Caco-2 (cell line): ENCODE data around the gene CLVS2. TPM values are rescaled to one million over a fixed set of nuclear protein-coding genes. Genes with fewer than 3 reads are reported as not detected.

Experiments used
- Bru-seq: library from RNA; stranded (reverse); fragments of 400-500 nt; gene quantifications from one replicate; lab custom pipeline; 2021; lab: Mats Ljungman, UMichigan
- BruChase-seq, 2 experiments: library from RNA; stranded (reverse); fragments of 400-500 nt; gene quantifications; one replicate each; lab custom pipeline; 2021; lab: Mats Ljungman, UMichigan
- BruUV-seq: library from RNA; stranded (reverse); fragments of 400-500 nt; replicated peaks from 2 replicates; lab custom pipeline; 2021; lab: Mats Ljungman, UMichigan
- CTCF ChIA-PET: fragments of 300-600 bp; sonication (Branson Sonifier 250); formaldehyde crosslinking; loops from one replicate; lab custom pipeline; 2022; ENCODE audit warnings: antibody characterized with exemption; lab: Charles Lee
- POLR2A ChIA-PET: fragments of 300-600 bp; sonication (Branson Sonifier 250); formaldehyde crosslinking; loops from one replicate; lab custom pipeline; 2022; ENCODE audit warnings: antibody characterized with exemption; lab: Charles Lee
- DNase-seq, 2 experiments: peaks; one replicate each; pipeline versions ENCODE4 v3.0.0 to v3.0.0-alpha.2; 2020 to 2022
- H3K27me3 ChIP-seq: replicated peaks from 2 replicates; pipeline ENCODE4 v1.6.0; 2011; ENCODE audit warnings: low read length; ENCODE audit not compliant: control insufficient read depth, insufficient read depth
- H3K36me3 ChIP-seq: 2 replicates; pipeline ENCODE4 v1.5.1; 2011; ENCODE audit warnings: low read length; ENCODE audit not compliant: control insufficient read depth, insufficient read depth
- H3K4me1 ChIP-seq: fragments of 250-450 bp; sonication (Bioruptor Pico); 2 replicates; pipeline ENCODE4 v1.5.1; 2020; ENCODE audit warnings: mild to moderate bottlenecking
- H3K4me3 ChIP-seq: 2 replicates; pipeline ENCODE4 v1.5.1; 2011; ENCODE audit warnings: low read depth, mild to moderate bottlenecking, control low read depth, low read length
- H3K9me3 ChIP-seq: fragments of 250-450 bp; sonication (Bioruptor Pico); 2 replicates; pipeline ENCODE4 v1.5.1; 2020; ENCODE audit warnings: mild to moderate bottlenecking, moderate library complexity
- H3K27ac Mint-ChIP-seq: one replicate; pipeline ENCODE4 v1.8.0; 2022; ENCODE audit warnings: mixed read lengths; ENCODE audit not compliant: unreplicated experiment
- H3K27me3 Mint-ChIP-seq: one replicate; pipeline ENCODE4 v1.8.0; 2022; ENCODE audit warnings: mixed read lengths; ENCODE audit not compliant: insufficient read depth, unreplicated experiment
- H3K36me3 Mint-ChIP-seq: one replicate; pipeline ENCODE4 v1.8.0; 2022; ENCODE audit warnings: mild to moderate bottlenecking, mixed read lengths; ENCODE audit not compliant: insufficient read depth, unreplicated experiment
- H3K4me1 Mint-ChIP-seq: one replicate; pipeline ENCODE4 v1.8.0; 2022; ENCODE audit warnings: low read depth, mixed read lengths; ENCODE audit not compliant: unreplicated experiment
- H3K4me3 Mint-ChIP-seq: one replicate; pipeline ENCODE4 v1.8.0; 2022; ENCODE audit warnings: mild to moderate bottlenecking, moderate library complexity, mixed read lengths; ENCODE audit not compliant: unreplicated experiment
- H3K9me3 Mint-ChIP-seq: one replicate; pipeline ENCODE4 v1.8.0; 2022; ENCODE audit warnings: mixed read lengths; ENCODE audit not compliant: unreplicated experiment
- CTCF ChIP-seq, 2 experiments: fragments of 200-600 bp in 1 of 2; IDR thresholded peaks; 1 replicate in 1 of 2; 2 replicates in 1 of 2; pipeline versions ENCODE4 v1.5.1 to v1.8.0; 2011 to 2022; ENCODE audit warnings: antibody characterized with exemption in 1 of 2, control low read depth in 1 of 2, inconsistent platforms in 1 of 2, low read depth in 1 of 2, low read length in 1 of 2, mild to moderate bottlenecking in 1 of 2, moderate library complexity in 1 of 2; ENCODE audit not compliant: insufficient read depth in 1 of 2, severe bottlenecking in 1 of 2, unreplicated experiment in 1 of 2
- intact Hi-C: fragments of 100-400 bp; cut with micrococcal nuclease; formaldehyde crosslinking; loops from one replicate; pipeline ENCODE4 v1.10.0; 2022; ENCODE audit not compliant: unreplicated experiment
- long read RNA-seq: library from polyadenylated mRNA; stranded (forward); transcript quantifications from one replicate; pipeline ENCODE4 v2.0.0, GENCODE V29; 2022
- total RNA-seq: library from RNA; stranded (reverse); gene quantifications from 2 replicates; pipeline ENCODE4 v1.2.3, GENCODE V29; 2022

The CLVS2 gene
- total RNA-seq (not detected in 2 replicates), Bru-seq, nascent RNA (percentile 10 among the genes with signal in this experiment), BruChase-seq, experiment 1, labeled RNA remaining after a 2-hour chase (percentile 10 among the genes with signal in this experiment), BruChase-seq, experiment 2, labeled RNA remaining after a 6-hour chase (percentile 1 among the genes with signal in this experiment)
- long read RNA-seq: 0 reads

GRCh38 chr6:122995921-122996793 lies at the start of gene CLVS2:
CLVS2 (plus strand) TSS chr6:122996235; CDS start chr6:122997778, 1,543 bp downstream.
- H3K9me3 ChIP-seq: no peaks in the 10 kb centered on the region; the same call in 1 of the 2 replicates
- intact Hi-C loops: no loop called here
- Mint-ChIP-seq H3K27ac (no peak within 1 kb of the TSS), H3K4me1 (no peaks in the 10 kb centered on the region), H3K36me3 (no peaks in the 10 kb centered on the region), H3K9me3 (no peaks in the 10 kb centered on the region), H3K4me3 (no peak within 1 kb of the TSS), H3K27me3 (peaks cover 8% of the 10 kb centered on the region)
- ChIA-PET POLR2A (no interaction called here), CTCF (no interaction called here)
- DNase-seq: no peak
- BruUV-seq: no TSS peak
- no peak within 1 kb of the TSS for H3K4me3 ChIP-seq
- TF ChIP-seq CTCF (IDR thresholded peaks at IDR 0.05; ENCODE audit: insufficient read depth in 1 of 2, low read depth in 1 of 2, low read length in 1 of 2, severe bottlenecking in 1 of 2, unreplicated experiment in 1 of 2): no peak
- no peaks in the 10 kb centered on the region for H3K36me3 ChIP-seq
- H3K27me3 ChIP-seq: no peaks in the 10 kb centered on the region
- H3K4me1 ChIP-seq: no peaks in the 10 kb centered on the region

GRCh38 chr6:122947355-122947754 lies 48.7 kb upstream of the CLVS2 start:
- peak; percentile 26 to 63 for TF ChIP-seq CTCF (IDR thresholded peaks at IDR 0.05; ENCODE audit: insufficient read depth in 1 of 2, low read depth in 1 of 2, low read length in 1 of 2, severe bottlenecking in 1 of 2, unreplicated experiment in 1 of 2)
- CTCF ChIA-PET: interaction anchor here (1.0 kb wide), 1 partner anchor 78 kb away, joined by 5 read pairs; no protein-coding TSS in a partner anchor
- no peaks in the 10 kb centered on the region for H3K9me3 ChIP-seq
- intact Hi-C loops: loop anchor here (1.0 to 5.0 kb wide), 2 partner anchors 75 to 374 kb away; no protein-coding TSS in a partner anchor
- Mint-ChIP-seq H3K36me3 (no peaks in the 10 kb centered on the region), H3K4me1 (no peaks in the 10 kb centered on the region), H3K4me3 (no peak overlapping the region), H3K9me3 (no peaks in the 10 kb centered on the region), H3K27ac (no peak overlapping the region), H3K27me3 (peaks cover 7% of the 10 kb centered on the region)
- no peaks in the 10 kb centered on the region for H3K36me3 ChIP-seq
- POLR2A ChIA-PET: no interaction called here
- H3K4me3 ChIP-seq: no peak overlapping the region
- H3K27me3 ChIP-seq: no peaks in the 10 kb centered on the region
- no TSS peak for BruUV-seq
- H3K4me1 ChIP-seq: no peaks in the 10 kb centered on the region
- peak in 1 of 2 experiments; percentile 27 for DNase-seq

GRCh38 chr6:122953766-122954165 lies 42.3 kb upstream of the CLVS2 start:
- Mint-ChIP-seq H3K27me3 (peaks cover 4% of the 10 kb centered on the region), H3K4me1 (no peaks in the 10 kb centered on the region), H3K9me3 (no peaks in the 10 kb centered on the region), H3K4me3 (no peak overlapping the region), H3K36me3 (no peaks in the 10 kb centered on the region), H3K27ac (no peak overlapping the region)
- no peak for DNase-seq
- POLR2A ChIA-PET: no interaction called here
- Histone ChIP-seq H3K4me1 (no peaks in the 10 kb centered on the region), H3K9me3 (no peaks in the 10 kb centered on the region), H3K27me3 (no peaks in the 10 kb centered on the region), H3K4me3 (no peak overlapping the region), H3K36me3 (no peaks in the 10 kb centered on the region)
- intact Hi-C loops: no loop called here
- CTCF ChIA-PET: no interaction called here
- BruUV-seq: no TSS peak
- TF ChIP-seq CTCF (IDR thresholded peaks at IDR 0.05; ENCODE audit: insufficient read depth in 1 of 2, low read depth in 1 of 2, low read length in 1 of 2, severe bottlenecking in 1 of 2, unreplicated experiment in 1 of 2): no peak
